ENCODE data around the gene ELOB.

- TF ChIP-seq POLR2AphosphoS5 (IDR thresholded peaks at IDR 0.05; ENCODE audit: low read depth, low read length) (no peak), REST (IDR thresholded peaks at IDR 0.05; ENCODE audit: insufficient read depth in 1 of 2, low read depth in 2 of 2, low read length in 2 of 2) (no peak), SIN3A (IDR thresholded peaks at IDR 0.05; ENCODE audit: borderline replicate concordance, insufficient read depth, low read length) (no peak), TAF1 (IDR thresholded peaks at IDR 0.05; ENCODE audit: borderline replicate concordance, insufficient read depth, low read length) (no peak)
Measured at GRCh38 chr16:2787961-2788360, 10.9 kb upstream of the ELOB start.
